ENCODE data around the gene SSR3.

GRCh38 chr3:156516961-156517360 is 38.0 kb downstream of the SSR3 start:
- TF ChIP-seq CTCF (IDR thresholded peaks at IDR 0.05): no peak
- no peak for TF ChIP-seq POLR2A (IDR thresholded peaks at IDR 0.05)
